Vagina (tissue), 2 donors: ENCODE measurements around the gene PBRM1.

Source experiments
- CTCF ChIP-seq, 3 experiments: fragments of 450-650 bp in 2 of 3; fragments of 200-600 bp in 1 of 3; sonication (generic) in 1 of 3; IDR thresholded peaks; one replicate each; pipeline ENCODE4 v1.5.1; 2017 to 2019; ENCODE audit warnings: antibody characterized with exemption in 3 of 3, mild to moderate bottlenecking in 2 of 3, moderate library complexity in 2 of 3
- POLR2AphosphoS5 ChIP-seq, 2 donors: sonication (generic); formaldehyde crosslinking; IDR thresholded peaks; one replicate each; pipeline ENCODE4 v1.9.0; 2017; ENCODE audit warnings: antibody characterized with exemption in 2 of 2, mild to moderate bottlenecking in 2 of 2, low read depth in 1 of 2; ENCODE audit not compliant: insufficient read depth in 1 of 2

DNA sequence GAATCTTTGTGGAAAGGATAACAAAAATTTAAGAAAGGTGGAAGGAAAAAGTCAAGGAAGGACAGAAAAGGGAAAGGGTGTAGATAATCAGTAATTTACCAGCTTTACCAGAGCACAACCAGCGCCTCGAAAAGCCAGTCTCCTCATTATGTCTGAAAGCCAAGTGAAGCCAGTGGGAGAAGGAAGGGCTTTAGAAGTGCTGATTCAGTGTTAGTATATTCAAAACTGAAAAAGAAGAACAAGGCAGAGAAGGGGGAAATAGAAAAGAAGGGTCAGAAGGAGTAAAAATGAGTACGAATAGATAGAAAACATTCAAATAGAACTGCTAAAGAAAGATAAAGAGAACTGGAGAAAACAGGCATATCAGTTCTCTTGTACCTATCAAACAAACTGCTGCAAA is 4.1 kb downstream of the PBRM1 start:
- TF ChIP-seq POLR2AphosphoS5 (IDR thresholded peaks at IDR 0.05; ENCODE audit: insufficient read depth in 1 of 2, low read depth in 1 of 2) (no peak), CTCF (IDR thresholded peaks at IDR 0.05) (no peak)
